ENCODE results near the gene SPINDOC.

- no peak for TF ChIP-seq PKNOX1 (IDR thresholded peaks at IDR 0.05)
- no peak for TF ChIP-seq SUZ12 (IDR thresholded peaks at IDR 0.05)
- no peak for TF ChIP-seq L3MBTL2 (conservative IDR thresholded peaks at IDR 0.05)
- no peak for TF ChIP-seq LEF1 (IDR thresholded peaks at IDR 0.05; ENCODE audit: borderline replicate concordance)
These were observed 3.5 kb downstream of the SPINDOC start for GRCh38 chr11:63816732-63817131.

All from HEK293T (cell line).